ENCODE measurements around the gene ACSS3. TPM values are rescaled to one million over a fixed set of nuclear protein-coding genes. Genes with fewer than 3 reads are reported as not detected.

Gene ACSS3
- total and polyA plus RNA-seq, 10 of the 15 experiments (the other 5 are each of a cell fraction or from before 2014, with no cell fraction given) = 0.06 to 0.31 TPM; not detected in 8

DNA sequence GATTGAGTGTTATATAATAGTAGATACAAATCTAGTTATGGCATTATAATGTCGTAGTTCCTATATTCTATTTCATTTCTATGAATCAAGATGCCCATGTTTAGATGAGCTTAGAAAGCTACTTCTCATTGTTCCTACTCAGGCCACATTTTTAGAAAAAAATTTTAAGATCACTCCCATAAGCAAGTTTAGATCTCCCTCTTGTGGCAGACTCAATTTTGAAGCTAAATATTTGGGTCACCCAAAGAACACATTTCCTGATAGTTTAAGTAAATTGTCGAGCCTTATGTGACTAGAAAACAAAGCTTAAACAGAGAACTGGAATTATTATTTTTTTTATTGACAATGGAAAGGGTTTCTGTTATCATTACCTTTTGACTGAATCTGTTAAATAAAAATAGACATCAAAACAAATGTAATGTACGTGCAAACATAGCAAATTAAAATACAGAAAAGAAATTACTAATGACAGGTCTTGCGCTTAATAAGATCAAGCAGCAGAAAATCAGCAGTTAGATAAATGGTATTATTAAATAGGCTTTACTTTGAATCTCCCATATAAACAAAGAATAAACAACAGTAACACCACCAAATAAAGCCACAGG lies 180.2 kb downstream of the ACSS3 start:
- no peaks in the 10 kb centered on the region for H3K36me3 ChIP-seq (ENCODE audit: control insufficient read depth in 2 of 2, insufficient read depth in 2 of 2, low read length in 1 of 2)
- in situ Hi-C loops (cut with MboI) = no loop called here
- H3K4me2 ChIP-seq (ENCODE audit: control insufficient read depth, insufficient read depth) = no peak overlapping the region
- whole genome bisulfite sequencing (ENCODE audit: insufficient coverage, insufficient replicate concordance, low lambda C conversion rate, missing lambda C conversion rate) = 37% methylated on average over 4 of the region's 4 CpGs
- no peaks in the 10 kb centered on the region for H3K4me1 ChIP-seq (ENCODE audit: control insufficient read depth, insufficient read depth, low read length)
- ChIA-PET POLR2A (no interaction called here), RAD21 (ENCODE audit: unreplicated experiment) (interaction anchor here (1.0 to 1.5 kb wide), 2 partner anchors 9 to 421 kb away, joined by 3 read pairs; no protein-coding TSS in a partner anchor), SMC1A (ENCODE audit: uncharacterized antibody, unreplicated experiment) (no interaction called here), CTCF (interaction anchor here (0.7 to 2.4 kb wide), 7 partner anchors 8 to 1062 kb away, joined by 3 to 6 read pairs (median 4); no protein-coding TSS in a partner anchor)
- BruUV-seq (replicated peaks) = no TSS peak
- no peak overlapping the region for H3K4me3 ChIP-seq
- FAIRE-seq (peak; percentile 49), DNase-seq (ENCODE audit: low read depth, low spot score) (no peak), ATAC-seq (peak; percentile 52; the same call in 1 of the 3 replicates)
- intact Hi-C loops (cut with micrococcal nuclease; ENCODE audit: unreplicated experiment) = loop anchor here (2.0 kb wide), 1 partner anchor 845 kb away; no protein-coding TSS in a partner anchor
- no peaks in the 10 kb centered on the region for H3K9me3 ChIP-seq (replicated peaks; ENCODE audit: control insufficient read depth, insufficient read depth, low read length)
- no peak overlapping the region for H3K27ac ChIP-seq (ENCODE audit: control insufficient read depth, insufficient read depth)
- H2AFZ ChIP-seq (ENCODE audit: control insufficient read depth, low read depth, low read length) = no peak overlapping the region
- H3K27me3 ChIP-seq (replicated peaks in 1 of 2; ENCODE audit: control insufficient read depth in 2 of 2, insufficient read depth in 2 of 2, low read length in 1 of 2) = no peaks in the 10 kb centered on the region
- no peaks in the 10 kb centered on the region for H4K20me1 ChIP-seq (ENCODE audit: control insufficient read depth, insufficient read depth)
- H3K79me2 ChIP-seq (ENCODE audit: control insufficient read depth, insufficient read depth, low read length) = no peaks in the 10 kb centered on the region
- no peak overlapping the region for H3K9ac ChIP-seq (ENCODE audit: control insufficient read depth, insufficient read depth, low read length)
- TF ChIP-seq POLR2A (IDR thresholded peaks at IDR 0.05; ENCODE audit: low read depth, low read length) (no peak), CHD1 (IDR thresholded peaks at IDR 0.05; ENCODE audit: low read depth, low read length) (no peak), RCOR1 (conservative IDR thresholded peaks at IDR 0.05; ENCODE audit: low read depth, low read length) (no peak), PAX5 (IDR thresholded peaks at IDR 0.05; ENCODE audit: borderline replicate concordance, low read depth, low read length) (no peak), RUNX3 (IDR thresholded peaks at IDR 0.05; ENCODE audit: low read length) (no peak), SREBF1 (IDR thresholded peaks at IDR 0.05; ENCODE audit: low read length) (no peak)
- TF ChIP-seq, protein P1, sequence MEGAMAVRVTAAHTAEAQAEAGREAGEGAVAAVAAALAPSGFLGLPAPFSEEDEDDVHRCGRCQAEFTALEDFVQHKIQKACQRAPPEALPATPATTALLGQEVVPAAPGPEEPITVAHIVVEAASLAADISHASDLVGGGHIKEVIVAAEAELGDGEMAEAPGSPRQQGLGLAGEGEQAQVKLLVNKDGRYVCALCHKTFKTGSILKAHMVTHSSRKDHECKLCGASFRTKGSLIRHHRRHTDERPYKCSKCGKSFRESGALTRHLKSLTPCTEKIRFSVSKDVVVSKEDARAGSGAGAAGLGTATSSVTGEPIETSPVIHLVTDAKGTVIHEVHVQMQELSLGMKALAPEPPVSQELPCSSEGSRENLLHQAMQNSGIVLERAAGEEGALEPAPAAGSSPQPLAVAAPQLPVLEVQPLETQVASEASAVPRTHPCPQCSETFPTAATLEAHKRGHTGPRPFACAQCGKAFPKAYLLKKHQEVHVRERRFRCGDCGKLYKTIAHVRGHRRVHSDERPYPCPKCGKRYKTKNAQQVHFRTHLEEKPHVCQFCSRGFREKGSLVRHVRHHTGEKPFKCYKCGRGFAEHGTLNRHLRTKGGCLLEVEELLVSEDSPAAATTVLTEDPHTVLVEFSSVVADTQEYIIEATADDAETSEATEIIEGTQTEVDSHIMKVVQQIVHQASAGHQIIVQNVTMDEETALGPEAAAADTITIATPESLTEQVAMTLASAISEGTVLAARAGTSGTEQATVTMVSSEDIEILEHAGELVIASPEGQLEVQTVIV (IDR thresholded peaks at IDR 0.05; ENCODE audit: borderline replicate concordance, partially characterized antibody) = no peak
- TF ChIP-seq, protein P2, sequence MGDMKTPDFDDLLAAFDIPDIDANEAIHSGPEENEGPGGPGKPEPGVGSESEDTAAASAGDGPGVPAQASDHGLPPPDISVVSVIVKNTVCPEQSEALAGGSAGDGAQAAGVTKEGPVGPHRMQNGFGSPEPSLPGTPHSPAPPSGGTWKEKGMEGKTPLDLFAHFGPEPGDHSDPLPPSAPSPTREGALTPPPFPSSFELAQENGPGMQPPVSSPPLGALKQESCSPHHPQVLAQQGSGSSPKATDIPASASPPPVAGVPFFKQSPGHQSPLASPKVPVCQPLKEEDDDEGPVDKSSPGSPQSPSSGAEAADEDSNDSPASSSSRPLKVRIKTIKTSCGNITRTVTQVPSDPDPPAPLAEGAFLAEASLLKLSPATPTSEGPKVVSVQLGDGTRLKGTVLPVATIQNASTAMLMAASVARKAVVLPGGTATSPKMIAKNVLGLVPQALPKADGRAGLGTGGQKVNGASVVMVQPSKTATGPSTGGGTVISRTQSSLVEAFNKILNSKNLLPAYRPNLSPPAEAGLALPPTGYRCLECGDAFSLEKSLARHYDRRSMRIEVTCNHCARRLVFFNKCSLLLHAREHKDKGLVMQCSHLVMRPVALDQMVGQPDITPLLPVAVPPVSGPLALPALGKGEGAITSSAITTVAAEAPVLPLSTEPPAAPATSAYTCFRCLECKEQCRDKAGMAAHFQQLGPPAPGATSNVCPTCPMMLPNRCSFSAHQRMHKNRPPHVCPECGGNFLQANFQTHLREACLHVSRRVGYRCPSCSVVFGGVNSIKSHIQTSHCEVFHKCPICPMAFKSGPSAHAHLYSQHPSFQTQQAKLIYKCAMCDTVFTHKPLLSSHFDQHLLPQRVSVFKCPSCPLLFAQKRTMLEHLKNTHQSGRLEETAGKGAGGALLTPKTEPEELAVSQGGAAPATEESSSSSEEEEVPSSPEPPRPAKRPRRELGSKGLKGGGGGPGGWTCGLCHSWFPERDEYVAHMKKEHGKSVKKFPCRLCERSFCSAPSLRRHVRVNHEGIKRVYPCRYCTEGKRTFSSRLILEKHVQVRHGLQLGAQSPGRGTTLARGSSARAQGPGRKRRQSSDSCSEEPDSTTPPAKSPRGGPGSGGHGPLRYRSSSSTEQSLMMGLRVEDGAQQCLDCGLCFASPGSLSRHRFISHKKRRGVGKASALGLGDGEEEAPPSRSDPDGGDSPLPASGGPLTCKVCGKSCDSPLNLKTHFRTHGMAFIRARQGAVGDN (IDR thresholded peaks at IDR 0.05) = no peak
- TF ChIP-seq, protein P3, sequence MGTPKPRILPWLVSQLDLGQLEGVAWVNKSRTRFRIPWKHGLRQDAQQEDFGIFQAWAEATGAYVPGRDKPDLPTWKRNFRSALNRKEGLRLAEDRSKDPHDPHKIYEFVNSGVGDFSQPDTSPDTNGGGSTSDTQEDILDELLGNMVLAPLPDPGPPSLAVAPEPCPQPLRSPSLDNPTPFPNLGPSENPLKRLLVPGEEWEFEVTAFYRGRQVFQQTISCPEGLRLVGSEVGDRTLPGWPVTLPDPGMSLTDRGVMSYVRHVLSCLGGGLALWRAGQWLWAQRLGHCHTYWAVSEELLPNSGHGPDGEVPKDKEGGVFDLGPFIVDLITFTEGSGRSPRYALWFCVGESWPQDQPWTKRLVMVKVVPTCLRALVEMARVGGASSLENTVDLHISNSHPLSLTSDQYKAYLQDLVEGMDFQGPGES (IDR thresholded peaks at IDR 0.05) = no peak
- TF ChIP-seq, protein P4, sequence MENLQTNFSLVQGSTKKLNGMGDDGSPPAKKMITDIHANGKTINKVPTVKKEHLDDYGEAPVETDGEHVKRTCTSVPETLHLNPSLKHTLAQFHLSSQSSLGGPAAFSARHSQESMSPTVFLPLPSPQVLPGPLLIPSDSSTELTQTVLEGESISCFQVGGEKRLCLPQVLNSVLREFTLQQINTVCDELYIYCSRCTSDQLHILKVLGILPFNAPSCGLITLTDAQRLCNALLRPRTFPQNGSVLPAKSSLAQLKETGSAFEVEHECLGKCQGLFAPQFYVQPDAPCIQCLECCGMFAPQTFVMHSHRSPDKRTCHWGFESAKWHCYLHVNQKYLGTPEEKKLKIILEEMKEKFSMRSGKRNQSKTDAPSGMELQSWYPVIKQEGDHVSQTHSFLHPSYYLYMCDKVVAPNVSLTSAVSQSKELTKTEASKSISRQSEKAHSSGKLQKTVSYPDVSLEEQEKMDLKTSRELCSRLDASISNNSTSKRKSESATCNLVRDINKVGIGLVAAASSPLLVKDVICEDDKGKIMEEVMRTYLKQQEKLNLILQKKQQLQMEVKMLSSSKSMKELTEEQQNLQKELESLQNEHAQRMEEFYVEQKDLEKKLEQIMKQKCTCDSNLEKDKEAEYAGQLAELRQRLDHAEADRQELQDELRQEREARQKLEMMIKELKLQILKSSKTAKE (IDR thresholded peaks at IDR 0.05; ENCODE audit: low read depth, poor library complexity, severe bottlenecking) = no peak
- TF ChIP-seq, protein P5, sequence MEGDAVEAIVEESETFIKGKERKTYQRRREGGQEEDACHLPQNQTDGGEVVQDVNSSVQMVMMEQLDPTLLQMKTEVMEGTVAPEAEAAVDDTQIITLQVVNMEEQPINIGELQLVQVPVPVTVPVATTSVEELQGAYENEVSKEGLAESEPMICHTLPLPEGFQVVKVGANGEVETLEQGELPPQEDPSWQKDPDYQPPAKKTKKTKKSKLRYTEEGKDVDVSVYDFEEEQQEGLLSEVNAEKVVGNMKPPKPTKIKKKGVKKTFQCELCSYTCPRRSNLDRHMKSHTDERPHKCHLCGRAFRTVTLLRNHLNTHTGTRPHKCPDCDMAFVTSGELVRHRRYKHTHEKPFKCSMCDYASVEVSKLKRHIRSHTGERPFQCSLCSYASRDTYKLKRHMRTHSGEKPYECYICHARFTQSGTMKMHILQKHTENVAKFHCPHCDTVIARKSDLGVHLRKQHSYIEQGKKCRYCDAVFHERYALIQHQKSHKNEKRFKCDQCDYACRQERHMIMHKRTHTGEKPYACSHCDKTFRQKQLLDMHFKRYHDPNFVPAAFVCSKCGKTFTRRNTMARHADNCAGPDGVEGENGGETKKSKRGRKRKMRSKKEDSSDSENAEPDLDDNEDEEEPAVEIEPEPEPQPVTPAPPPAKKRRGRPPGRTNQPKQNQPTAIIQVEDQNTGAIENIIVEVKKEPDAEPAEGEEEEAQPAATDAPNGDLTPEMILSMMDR (IDR thresholded peaks at IDR 0.05 in 2 of 3, conservative IDR thresholded peaks at IDR 0.05 in 1 of 3; ENCODE audit: control insufficient read depth in 2 of 3, extremely low read depth in 1 of 3, insufficient read depth in 1 of 3, low read depth in 3 of 3, low read length in 3 of 3) = peak in 1 of 3 experiments; percentile 38; a peak in 1 of 6 replicates
